Mammary epithelial cell (primary cell): Measurements from ENCODE around the gene RMI1.

ENCODE experiments used
- CTCF ChIP-seq, 2 donors: IDR thresholded peaks in 1 of 2; conservative IDR thresholded peaks in 1 of 2; 2 replicates each; pipeline ENCODE4 v1.5.1; 2011 to 2012; ENCODE audit warnings: inconsistent platforms in 2 of 2, low read length in 2 of 2, mild to moderate bottlenecking in 2 of 2, control low read depth in 1 of 2, low read depth in 1 of 2; ENCODE audit not compliant: insufficient read depth in 1 of 2; ENCODE audit errors: extremely low read depth in 1 of 2
- EZH2 ChIP-seq: IDR thresholded peaks from 2 replicates; pipeline ENCODE4 v1.6.1; 2012; ENCODE audit warnings: low read length, inconsistent platforms, borderline replicate concordance

GRCh38 chr9:84007662-84008061 is 27.1 kb downstream of the RMI1 start:
- TF ChIP-seq CTCF (conservative IDR thresholded peaks at IDR 0.05 in 1 of 2, IDR thresholded peaks at IDR 0.05 in 1 of 2; ENCODE audit: extremely low read depth in 1 of 2, insufficient read depth in 1 of 2, low read depth in 1 of 2, low read length in 2 of 2) (no peak), EZH2 (no peak)
